GM20000 (cell line): ENCODE data around the gene TK2.
A peak's percentile ranks its signal among the peaks of the same experiment; 100 is the strongest.

Experiments used
- DNase-seq: peaks from one replicate; pipeline ENCODE4 v3.0.0; 2012; ENCODE audit warnings: low spot score
- CTCF ChIP-seq: IDR thresholded peaks from 2 replicates; pipeline ENCODE4 v1.5.1; 2012; ENCODE audit warnings: mild to moderate bottlenecking, control low read depth; ENCODE audit errors: extremely low read depth, missing control alignments

The TK2 gene

GRCh38 chr16:66486199-66486772 is 63.6 kb downstream of the TK2 start:
- no peak for DNase-seq
- TF ChIP-seq CTCF = no peak

DNA sequence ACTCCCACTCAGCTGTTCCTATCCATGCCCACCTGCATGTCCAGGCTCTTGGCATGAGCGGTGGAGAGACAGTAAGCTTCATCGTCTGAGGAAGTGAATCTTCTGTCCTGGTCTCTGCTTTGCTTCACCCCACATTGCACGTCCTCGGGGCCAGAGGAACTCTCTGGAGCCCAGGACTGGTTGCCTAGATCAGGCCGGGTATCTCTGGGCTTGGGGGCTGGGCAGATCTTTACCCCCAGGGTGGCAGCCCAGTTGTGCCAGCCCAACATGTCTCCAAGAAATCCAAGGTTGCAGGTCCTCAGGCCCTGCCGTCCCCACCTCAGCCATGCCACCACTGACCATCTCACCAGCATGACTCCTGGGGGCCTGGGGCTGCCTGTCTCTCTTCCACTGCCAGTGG is 64.5 kb downstream of the TK2 start:
- no peak for DNase-seq
- TF ChIP-seq CTCF = no peak

- no peak for TF ChIP-seq CTCF
- no peak for DNase-seq
These were observed 65.3 kb downstream of the TK2 start for GRCh38 chr16:66484453-66485213.

DNA sequence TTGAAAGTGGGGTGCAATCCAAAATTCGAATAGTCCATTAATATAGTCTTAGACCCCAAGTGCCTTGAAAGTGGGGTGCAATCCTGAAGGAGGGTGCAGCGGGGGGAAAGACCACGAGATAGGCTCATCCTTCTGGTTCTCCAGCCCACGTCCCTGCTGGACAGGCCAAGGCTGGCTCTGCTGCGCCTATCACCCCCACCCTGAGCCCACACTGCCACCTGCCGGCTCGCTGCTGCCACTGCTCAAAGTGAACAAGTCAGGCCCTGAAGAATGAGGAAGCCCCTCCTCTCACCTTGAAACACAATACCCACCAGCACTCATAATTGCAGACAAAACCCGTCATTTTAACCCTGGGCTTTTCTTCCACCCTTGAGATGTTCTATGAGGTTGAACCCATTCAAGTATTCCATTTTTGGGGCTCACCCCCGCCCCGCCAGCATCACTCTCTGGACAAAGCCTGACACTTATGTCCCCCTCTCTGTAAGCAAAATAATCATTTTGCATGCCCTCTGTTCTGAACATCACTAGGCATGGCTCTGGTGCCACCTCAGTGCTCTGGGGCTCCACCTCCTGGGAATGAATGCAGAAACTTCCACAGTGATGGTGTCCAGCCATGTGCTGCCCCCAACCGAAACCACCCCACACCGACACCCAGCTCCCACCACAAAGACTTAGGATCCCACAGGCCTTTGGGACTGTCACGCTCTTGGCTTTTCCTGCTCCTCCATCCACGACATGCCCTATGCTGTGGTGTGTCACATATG is 66.1 kb downstream of the TK2 start:
- peak; percentile 84 for DNase-seq
- TF ChIP-seq CTCF = peak; percentile 98

- TF ChIP-seq CTCF = no peak
- no peak for DNase-seq
These were observed 68.0 kb downstream of the TK2 start for GRCh38 chr16:66481943-66482390.

GRCh38 chr16:66481081-66481942 is 68.6 kb downstream of the TK2 start:
- no peak for DNase-seq
- no peak for TF ChIP-seq CTCF
